Activated naive CD8-positive, alpha-beta T cell (primary cell): ENCODE results near the gene TF.

Source experiments
- H3K27ac Mint-ChIP-seq: one replicate; pipeline ENCODE4 v1.8.0; 2021; ENCODE audit warnings: mixed read lengths
- H3K27me3 Mint-ChIP-seq: one replicate; pipeline ENCODE4 v1.8.0; 2021; ENCODE audit warnings: mixed read lengths
- H3K36me3 Mint-ChIP-seq: one replicate; pipeline ENCODE4 v1.8.0; 2021; ENCODE audit warnings: mixed read lengths
- H3K4me1 Mint-ChIP-seq: one replicate; pipeline ENCODE4 v1.8.0; 2021; ENCODE audit warnings: low read depth, mixed read lengths
- H3K4me3 Mint-ChIP-seq: one replicate; pipeline ENCODE4 v1.8.0; 2021; ENCODE audit warnings: mild to moderate bottlenecking, mixed read lengths
- H3K9me3 Mint-ChIP-seq: one replicate; pipeline ENCODE4 v1.8.0; 2021; ENCODE audit warnings: low read depth, mixed read lengths

Gene TF

DNA sequence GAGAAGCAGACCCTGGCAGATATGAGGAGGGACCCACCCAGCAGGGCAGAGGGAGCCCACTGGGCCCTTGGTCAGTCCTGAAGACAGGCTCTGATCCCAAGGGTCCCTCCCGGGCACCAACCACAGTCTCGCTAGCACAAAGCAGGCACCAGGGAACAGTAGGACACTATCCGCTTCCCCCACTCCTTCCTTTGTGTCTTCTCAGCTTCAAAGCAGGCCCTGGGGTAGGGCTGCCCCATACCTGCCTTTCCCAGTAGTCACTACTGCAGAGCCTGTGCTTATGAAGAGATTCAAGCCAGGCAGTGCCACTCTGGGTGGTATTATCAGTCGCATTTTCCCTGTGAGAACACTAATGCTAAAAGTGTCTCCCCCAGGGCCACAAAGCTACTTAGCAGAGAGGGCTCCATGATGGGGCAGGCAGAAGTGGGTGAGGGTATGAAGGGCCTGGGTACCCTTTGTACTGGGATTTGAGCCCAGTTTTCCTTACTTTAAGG lies 92.2 kb downstream of the TF start:
- no peak overlapping the region for H3K27ac Mint-ChIP-seq
- H3K27me3 Mint-ChIP-seq, result no peaks in the 10 kb centered on the region
- no peaks in the 10 kb centered on the region for H3K36me3 Mint-ChIP-seq
- H3K4me1 Mint-ChIP-seq, result no peaks in the 10 kb centered on the region
- no peak overlapping the region for H3K4me3 Mint-ChIP-seq
- no peaks in the 10 kb centered on the region for H3K9me3 Mint-ChIP-seq

DNA sequence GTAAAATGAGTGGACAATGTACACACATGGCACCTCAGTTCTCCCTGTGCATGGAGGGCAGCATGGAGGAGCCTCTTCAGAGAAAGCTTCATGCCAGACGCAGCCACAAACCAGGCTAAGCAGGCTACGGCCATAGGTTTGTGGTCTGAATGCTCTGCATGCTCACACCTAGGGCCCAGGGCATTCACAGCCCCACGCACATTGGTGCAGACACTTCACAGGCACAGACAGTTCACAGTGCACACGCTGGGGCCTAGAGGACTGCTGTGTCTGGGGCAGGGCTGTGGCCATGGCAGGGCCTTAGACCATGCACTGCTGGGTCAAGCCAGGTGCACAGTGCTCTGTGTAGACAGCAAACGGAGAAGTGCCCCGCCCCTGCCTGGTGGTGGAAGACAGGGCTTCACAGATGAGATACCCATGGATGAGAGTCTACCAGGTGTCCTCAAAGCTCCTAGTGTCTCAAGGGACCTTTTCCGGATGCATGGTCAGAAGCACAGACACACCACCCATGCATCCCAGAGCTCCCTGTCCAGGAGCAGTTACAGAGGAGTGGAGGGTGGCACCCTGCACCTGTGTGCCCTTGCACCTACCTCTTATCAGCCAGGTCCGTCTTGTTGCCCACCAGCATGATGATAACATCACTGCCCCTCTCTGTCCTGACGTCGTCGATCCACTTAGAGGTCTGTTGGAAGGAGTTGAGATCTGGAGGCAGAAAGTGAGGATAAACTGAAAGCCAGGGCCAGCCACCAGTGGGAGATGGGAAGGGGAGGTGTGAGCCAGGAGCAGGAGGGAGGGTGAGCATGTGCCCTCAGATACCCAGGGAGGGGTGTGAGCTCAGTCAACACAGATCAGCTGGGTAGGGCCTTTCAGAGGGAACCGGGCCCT lies 93.0 kb downstream of the TF start:
- H3K36me3 Mint-ChIP-seq, result no peaks in the 10 kb centered on the region
- H3K9me3 Mint-ChIP-seq, result no peaks in the 10 kb centered on the region
- H3K27ac Mint-ChIP-seq, result no peak overlapping the region
- no peaks in the 10 kb centered on the region for H3K4me1 Mint-ChIP-seq
- H3K4me3 Mint-ChIP-seq, result no peak overlapping the region
- H3K27me3 Mint-ChIP-seq, result no peaks in the 10 kb centered on the region

DNA sequence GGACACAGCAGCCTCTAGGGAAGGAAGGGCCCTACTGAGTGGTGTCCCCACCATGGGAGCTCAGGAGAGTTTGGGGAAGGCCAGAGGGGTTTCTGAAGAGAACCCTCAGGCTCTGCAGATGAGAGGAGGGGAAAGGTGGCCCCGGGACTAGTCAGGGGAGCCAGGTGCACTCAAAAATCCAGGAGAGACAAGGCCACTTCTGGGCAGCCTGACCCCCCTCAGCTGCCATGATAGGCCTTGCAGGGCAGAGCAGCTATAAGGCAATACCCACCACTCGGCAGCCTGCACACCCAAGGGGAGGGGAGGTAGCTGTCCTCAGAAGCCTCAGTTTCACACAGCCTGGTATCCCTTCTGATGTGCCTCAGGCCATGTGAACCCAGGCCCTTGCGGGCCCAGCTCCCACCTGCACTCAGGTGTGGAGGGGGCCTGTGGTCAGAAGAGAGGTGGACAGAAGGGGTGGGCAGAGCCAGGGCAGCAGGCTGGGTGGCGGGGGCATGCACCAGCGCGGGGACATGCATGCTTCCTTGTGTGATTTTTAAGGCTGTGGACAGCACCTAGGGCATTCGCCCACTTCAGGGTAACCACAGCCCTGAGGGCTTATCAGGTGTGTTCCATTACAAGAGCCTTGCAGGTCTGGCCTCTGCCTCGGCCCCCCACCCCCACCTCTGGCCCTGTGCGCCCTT lies 94.0 kb downstream of the TF start:
- Mint-ChIP-seq H3K4me1 (no peaks in the 10 kb centered on the region), H3K27me3 (no peaks in the 10 kb centered on the region), H3K36me3 (no peaks in the 10 kb centered on the region), H3K27ac (no peak overlapping the region), H3K9me3 (no peaks in the 10 kb centered on the region), H3K4me3 (no peak overlapping the region)

- H3K27ac Mint-ChIP-seq, result no peak overlapping the region
- no peaks in the 10 kb centered on the region for H3K36me3 Mint-ChIP-seq
- H3K27me3 Mint-ChIP-seq, result no peaks in the 10 kb centered on the region
- no peaks in the 10 kb centered on the region for H3K4me1 Mint-ChIP-seq
- no peak overlapping the region for H3K4me3 Mint-ChIP-seq
- no peaks in the 10 kb centered on the region for H3K9me3 Mint-ChIP-seq
Measured at GRCh38 chr3:133840767-133841166, 94.6 kb downstream of the TF start.

- Mint-ChIP-seq H3K36me3 (no peaks in the 10 kb centered on the region), H3K27me3 (no peaks in the 10 kb centered on the region), H3K4me3 (no peak overlapping the region), H3K9me3 (no peaks in the 10 kb centered on the region), H3K4me1 (no peaks in the 10 kb centered on the region), H3K27ac (no peak overlapping the region)
Measured at GRCh38 chr3:133841196-133841595, 95.0 kb downstream of the TF start.

GRCh38 chr3:133842158-133842557 lies 96.0 kb downstream of the TF start:
- no peak overlapping the region for H3K27ac Mint-ChIP-seq
- no peaks in the 10 kb centered on the region for H3K9me3 Mint-ChIP-seq
- no peaks in the 10 kb centered on the region for H3K36me3 Mint-ChIP-seq
- H3K4me1 Mint-ChIP-seq, result no peaks in the 10 kb centered on the region
- H3K27me3 Mint-ChIP-seq, result no peaks in the 10 kb centered on the region
- no peak overlapping the region for H3K4me3 Mint-ChIP-seq

- H3K4me1 Mint-ChIP-seq, result no peaks in the 10 kb centered on the region
- no peaks in the 10 kb centered on the region for H3K27me3 Mint-ChIP-seq
- no peaks in the 10 kb centered on the region for H3K9me3 Mint-ChIP-seq
- no peaks in the 10 kb centered on the region for H3K36me3 Mint-ChIP-seq
- no peak overlapping the region for H3K4me3 Mint-ChIP-seq
- H3K27ac Mint-ChIP-seq, result no peak overlapping the region
Measured at GRCh38 chr3:133843634-133844033, 97.4 kb downstream of the TF start.

- no peak overlapping the region for H3K4me3 Mint-ChIP-seq
- no peaks in the 10 kb centered on the region for H3K27me3 Mint-ChIP-seq
- H3K36me3 Mint-ChIP-seq, result no peaks in the 10 kb centered on the region
- H3K9me3 Mint-ChIP-seq, result no peaks in the 10 kb centered on the region
- no peak overlapping the region for H3K27ac Mint-ChIP-seq
- H3K4me1 Mint-ChIP-seq, result no peaks in the 10 kb centered on the region
Measured at GRCh38 chr3:133845127-133845526, 98.9 kb downstream of the TF start.
